GM18505 (cell line): Measurements from ENCODE around the gene KCNK13.
"Not testable (repeated sequence)": the region's sequence is repeated elsewhere in the genome, so short reads cannot be mapped to it uniquely, and the experiment has no call there.

Experiments
- ATAC-seq: cut with Tn5 transposase; IDR thresholded peaks from one replicate; pipeline ENCODE4 v1.9.1; 2021; ENCODE audit not compliant: unreplicated experiment
- POLR2A ChIP-seq: IDR thresholded peaks from 4 replicates; pipeline ENCODE4 v1.6.1; 2011; ENCODE audit warnings: borderline replicate concordance; ENCODE audit not compliant: insufficient read depth, insufficient read length; ENCODE audit errors: extremely low read depth

The KCNK13 gene

GRCh38 chr14:90201344-90201743 is 139.6 kb downstream of the KCNK13 start:
- TF ChIP-seq POLR2A, result no peak
- no peak for ATAC-seq

- no peak for ATAC-seq
- no peak for TF ChIP-seq POLR2A
Observed at GRCh38 chr14:90204516-90204915, 142.7 kb downstream of the KCNK13 start.

- ATAC-seq, result no peak
- no peak for TF ChIP-seq POLR2A
Observed at GRCh38 chr14:90213099-90213748, 151.4 kb downstream of the KCNK13 start.

- no peak for ATAC-seq
- TF ChIP-seq POLR2A, result no peak
Observed at GRCh38 chr14:90228478-90228877, 166.7 kb downstream of the KCNK13 start.

- ATAC-seq, result not testable (repeated sequence)
Observed at GRCh38 chr14:90229942-90230341, 168.1 kb downstream of the KCNK13 start.
